Astrocyte of the cerebellum (primary cell): Measurements from ENCODE around the gene CCDC187.

Experiments used
- DNase-seq: peaks from one replicate; pipeline ENCODE4 v3.0.0-alpha.2; 2011; ENCODE audit warnings: low read depth
- H3K4me3 ChIP-seq: 2 replicates; pipeline ENCODE4 v1.5.1; 2011; ENCODE audit warnings: mild to moderate bottlenecking, low read depth, low read length, moderate library complexity
- CTCF ChIP-seq: IDR thresholded peaks from 2 replicates; pipeline ENCODE4 v1.5.1; 2012; ENCODE audit warnings: low read length, low read depth, moderate library complexity, mild to moderate bottlenecking; ENCODE audit errors: missing control alignments
- in situ Hi-C: cut with HindIII; loops from 2 replicates; pipeline ENCODE4 v1.10.0; 2017; ENCODE audit warnings: low sequenced_read_pairs

The CCDC187 gene

GRCh38 chr9:136212345-136212950, 91.4 kb downstream of the CCDC187 start:
- no peak for TF ChIP-seq CTCF

GRCh38 chr9:136211441-136212344, 92.2 kb downstream of the CCDC187 start:
- TF ChIP-seq CTCF = no peak
- in situ Hi-C loops = no loop called here

More at GRCh38 chr9:136212345-136212950, 91.4 kb downstream of the CCDC187 start:
- DNase-seq = no peak
- in situ Hi-C loops = no loop called here
- H3K4me3 ChIP-seq = no peak overlapping the region

GRCh38 chr9:136211006-136211405, 92.9 kb downstream of the CCDC187 start:
- no peak for TF ChIP-seq CTCF
- no peak overlapping the region for H3K4me3 ChIP-seq
- no peak for DNase-seq
- in situ Hi-C loops = no loop called here

More at GRCh38 chr9:136211441-136212344, 92.2 kb downstream of the CCDC187 start:
- H3K4me3 ChIP-seq = no peak overlapping the region
- no peak for DNase-seq

GRCh38 chr9:136210276-136210675, 93.6 kb downstream of the CCDC187 start:
- no peak for TF ChIP-seq CTCF
- in situ Hi-C loops = no loop called here

GRCh38 chr9:136209786-136210185, 94.1 kb downstream of the CCDC187 start:
- in situ Hi-C loops = loop anchor here (5.0 kb wide), 1 partner anchor 52 kb away; no protein-coding TSS in a partner anchor
- DNase-seq = no peak
- H3K4me3 ChIP-seq = no peak overlapping the region
- TF ChIP-seq CTCF = no peak

More at GRCh38 chr9:136210276-136210675, 93.6 kb downstream of the CCDC187 start:
- DNase-seq = no peak
- H3K4me3 ChIP-seq = no peak overlapping the region

GRCh38 chr9:136209232-136209631, 94.7 kb downstream of the CCDC187 start:
- DNase-seq = no peak
- no peak for TF ChIP-seq CTCF
- no peak overlapping the region for H3K4me3 ChIP-seq
- in situ Hi-C loops = loop anchor here (5.0 kb wide), 1 partner anchor 52 kb away; no protein-coding TSS in a partner anchor
